ENCODE results near the gene THSD4.
"Not testable (repeated sequence)": the region's sequence is repeated elsewhere in the genome, so short reads cannot be mapped to it uniquely, and the experiment has no call there.

Gene THSD4

GRCh38 chr15:71197620-71198019 lies 82.3 kb downstream of the THSD4 start:
- no peak for DNase-seq

DNA sequence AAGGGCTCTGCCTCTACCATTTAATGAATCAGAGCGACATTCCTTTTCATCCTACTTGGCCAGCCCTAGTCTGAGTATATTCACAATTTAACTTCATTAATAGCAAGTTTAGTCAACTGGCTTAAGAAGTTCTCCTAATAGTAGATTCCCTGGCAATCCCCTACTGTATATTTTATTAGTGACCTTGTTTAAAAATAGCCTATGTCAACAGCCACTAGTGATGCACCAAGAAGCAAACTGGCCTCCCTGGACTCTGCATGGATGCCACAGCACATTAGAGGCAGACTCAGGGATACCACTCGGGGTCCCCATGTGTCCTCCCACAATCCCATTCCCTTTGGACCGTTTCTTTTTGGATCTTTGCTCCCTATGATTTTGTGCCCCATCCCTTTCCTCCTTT lies 83.6 kb downstream of the THSD4 start:
- no peak for DNase-seq

DNA sequence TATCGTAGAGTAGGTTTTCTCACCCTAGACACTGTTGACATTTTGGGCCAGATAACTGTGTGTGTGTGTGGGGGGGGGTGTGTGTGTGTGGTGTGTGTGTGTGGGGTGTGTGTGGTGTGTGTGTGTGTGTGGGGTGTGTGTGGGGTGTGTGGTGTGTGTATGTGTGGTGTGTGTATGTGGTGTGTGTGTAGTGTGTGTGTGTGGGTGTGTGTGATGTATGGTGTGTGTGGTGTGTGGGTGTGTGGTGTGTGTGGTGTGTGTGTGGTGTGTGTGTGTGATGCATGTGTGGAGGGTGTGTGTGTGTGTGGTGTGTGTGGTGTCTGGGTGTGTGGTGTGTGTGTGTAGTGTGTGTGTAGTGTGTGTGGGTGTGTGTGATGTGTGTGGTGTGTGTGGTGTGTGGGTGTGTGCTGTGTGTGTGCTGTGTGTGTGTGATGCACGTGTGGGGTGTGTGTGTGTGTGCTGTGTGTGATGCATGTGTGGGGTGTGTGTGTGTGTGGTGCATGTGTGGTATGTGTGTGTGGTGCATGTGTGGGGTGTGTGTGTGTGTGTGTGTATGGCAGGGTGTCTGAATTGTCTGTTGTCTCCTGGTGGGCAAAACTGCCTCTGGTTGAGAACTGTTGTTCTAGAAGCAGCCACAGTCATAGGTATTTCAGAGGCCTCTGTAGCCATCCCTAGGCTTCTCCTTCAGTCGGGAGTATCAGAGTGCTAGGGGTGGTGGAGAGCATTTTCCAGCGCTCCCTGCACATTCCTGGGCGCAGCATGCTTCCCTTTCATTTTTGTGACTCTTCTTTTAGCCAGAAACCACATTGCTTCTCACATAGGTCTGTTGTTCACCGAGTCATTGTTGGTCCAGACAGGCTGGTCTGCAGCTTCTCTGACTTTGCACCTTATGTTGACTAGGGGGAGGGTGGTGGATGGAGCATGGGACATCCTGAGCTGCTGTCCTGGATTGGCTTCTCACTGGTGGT lies 84.4 kb downstream of the THSD4 start:
- DNase-seq = no peak

DNA sequence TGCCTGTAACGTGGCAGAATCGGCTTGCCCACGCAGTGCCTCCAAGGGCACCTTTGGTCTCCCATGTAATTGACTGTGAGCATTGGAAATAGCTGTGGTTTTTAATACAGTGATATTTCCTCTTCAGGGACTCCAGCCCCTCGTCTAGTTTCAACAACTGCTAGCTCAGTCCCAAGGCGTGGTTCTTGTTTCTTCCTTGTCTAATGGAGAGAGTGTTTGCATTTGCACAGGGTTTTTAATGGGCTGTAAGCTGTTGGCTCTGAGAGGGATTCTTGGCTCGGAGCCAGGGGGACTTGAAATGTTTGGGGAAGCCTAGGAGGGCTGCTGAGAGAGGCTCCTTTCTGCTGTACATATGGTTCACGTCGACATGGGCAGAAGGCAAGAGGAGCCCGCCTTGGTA lies 86.2 kb downstream of the THSD4 start:
- peak; percentile 53 to 67 for DNase-seq

- DNase-seq = peak; percentile 18 to 21
Observed at GRCh38 chr15:71202712-71203111, 87.4 kb downstream of the THSD4 start.

- DNase-seq = no peak
Observed at GRCh38 chr15:71203586-71204474, 88.6 kb downstream of the THSD4 start.

DNA sequence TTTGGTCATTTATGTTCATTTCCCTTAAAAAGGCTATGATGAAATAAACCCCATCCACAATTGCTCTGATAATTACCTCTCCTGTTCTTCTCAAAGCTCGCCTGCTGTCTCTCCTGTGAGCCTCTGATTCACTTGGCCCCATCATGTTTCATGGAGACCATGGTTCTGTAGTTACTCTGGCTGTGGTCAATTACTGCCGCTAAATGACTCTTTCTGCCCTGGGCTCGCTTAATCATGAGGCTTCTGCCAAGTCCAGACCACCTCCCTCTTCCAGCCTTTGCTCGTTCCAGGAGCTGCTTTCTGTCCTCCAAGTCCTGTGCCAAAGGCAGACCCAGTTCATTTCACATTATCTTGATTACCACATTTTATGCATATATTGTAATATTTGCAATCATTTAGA lies 91.9 kb downstream of the THSD4 start:
- DNase-seq = no peak

GRCh38 chr15:71212146-71212545 lies 96.9 kb downstream of the THSD4 start:
- DNase-seq = no peak

DNA sequence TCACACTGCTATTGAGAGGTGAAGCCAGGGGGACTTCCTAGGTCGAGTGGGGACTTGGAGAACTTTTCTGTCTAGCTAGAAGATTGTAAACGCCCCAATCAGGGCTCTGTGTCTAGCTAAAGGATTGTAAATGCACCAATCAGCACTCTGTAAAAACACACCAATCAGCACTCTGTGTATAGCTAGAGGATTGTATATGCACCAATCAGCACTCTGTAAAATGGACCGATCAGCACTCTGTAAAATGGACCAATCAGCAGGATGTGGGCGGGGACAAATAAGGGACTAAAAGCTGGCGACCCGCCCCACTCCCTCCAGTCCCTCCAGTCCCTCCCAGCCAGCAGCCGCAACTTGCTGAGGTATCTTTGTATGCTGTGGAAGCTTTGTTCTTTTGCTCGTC lies 98.7 kb downstream of the THSD4 start:
- not testable (repeated sequence) for DNase-seq

- DNase-seq = no peak
Observed at GRCh38 chr15:71215126-71215894, 100.0 kb downstream of the THSD4 start.

DNA sequence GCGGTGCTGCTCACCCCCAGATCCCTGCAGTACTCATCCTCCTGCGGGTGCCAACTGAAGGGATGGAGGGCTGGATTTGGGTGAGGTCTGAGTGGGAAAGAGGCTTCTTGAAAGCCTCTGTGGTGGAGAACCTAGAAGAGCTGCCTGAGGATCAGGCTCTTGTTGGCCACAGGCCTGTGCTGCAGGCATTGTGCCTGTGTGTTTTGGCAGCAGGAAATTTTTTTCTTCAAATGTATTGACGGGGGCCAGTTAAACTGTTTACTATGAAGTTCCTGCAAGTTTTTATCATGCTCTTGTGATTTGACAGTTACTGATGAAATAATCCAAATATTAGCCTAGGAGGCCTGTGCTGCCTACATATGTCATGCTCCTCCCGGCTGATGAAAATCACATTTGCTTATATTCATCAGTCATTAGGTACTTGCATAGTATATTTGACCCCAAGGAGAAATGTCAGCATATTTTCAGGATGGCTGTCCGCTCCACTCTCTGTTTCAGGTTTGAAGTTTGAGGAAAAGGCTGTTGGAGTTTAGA lies 103.1 kb downstream of the THSD4 start:
- DNase-seq = no peak

GRCh38 chr15:71219101-71219500 lies 103.8 kb downstream of the THSD4 start:
- no peak for DNase-seq

- DNase-seq = no peak
Observed at GRCh38 chr15:71219645-71220044, 104.4 kb downstream of the THSD4 start.

DNA sequence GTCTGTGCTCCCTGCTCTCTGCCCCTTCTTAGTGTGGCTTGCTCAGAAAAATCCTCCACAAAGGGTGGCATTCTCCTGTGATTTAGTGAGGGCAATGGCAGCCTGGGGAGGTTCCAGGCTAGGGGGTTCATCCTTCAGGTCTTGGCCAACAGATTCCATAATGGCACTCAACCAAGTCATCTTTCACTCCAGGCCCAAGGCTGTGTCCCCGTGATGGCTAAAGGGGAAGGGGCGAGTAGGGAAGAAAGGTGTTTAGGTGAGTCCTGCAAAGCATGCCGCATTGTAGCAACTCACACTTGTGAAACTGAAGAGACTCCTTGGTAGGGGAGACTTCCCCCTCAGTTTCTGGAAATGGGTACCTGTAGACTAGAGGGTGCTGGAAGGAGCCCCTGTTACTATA lies 105.6 kb downstream of the THSD4 start:
- DNase-seq = no peak

GRCh38 chr15:71221417-71221816 lies 106.1 kb downstream of the THSD4 start:
- no peak for DNase-seq

DNA sequence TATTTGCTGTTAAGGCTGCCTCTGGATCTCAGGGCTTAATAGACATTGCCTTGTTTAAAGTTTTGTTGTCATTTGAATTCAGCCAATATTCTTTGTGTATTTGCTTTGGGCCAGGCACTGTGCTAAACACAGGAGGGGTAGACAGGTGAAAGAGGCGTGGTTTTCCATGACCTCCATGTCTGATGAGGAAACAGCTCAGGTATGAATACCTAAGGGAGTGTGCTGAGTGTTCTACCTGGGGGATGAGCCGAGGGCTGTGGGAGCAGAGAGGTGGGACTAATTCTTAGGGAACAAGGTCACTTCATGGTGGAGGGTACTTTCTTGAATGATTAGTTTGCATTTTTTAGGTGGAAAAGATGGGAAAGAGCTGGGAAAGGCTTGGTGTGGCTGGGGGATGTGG lies 108.2 kb downstream of the THSD4 start:
- DNase-seq = no peak

DNA sequence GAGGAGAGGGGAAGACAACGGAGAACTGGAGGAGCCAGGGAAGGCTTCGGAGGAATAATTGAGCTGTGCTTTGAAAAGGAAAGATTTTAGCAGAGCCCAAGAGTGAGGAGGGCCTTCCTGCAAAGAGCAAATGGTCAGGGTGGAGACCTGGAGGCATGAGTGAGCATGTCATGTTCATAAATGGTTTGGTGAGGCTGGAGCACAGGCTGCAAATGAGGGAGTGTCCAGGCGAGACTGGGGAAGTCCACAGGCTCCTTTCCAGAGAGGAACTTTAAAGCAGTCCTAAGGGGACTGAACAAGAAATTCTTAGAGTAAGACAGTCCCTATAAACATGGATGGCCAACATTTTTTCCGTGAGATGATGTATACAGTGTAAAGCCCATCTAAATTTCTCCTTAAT lies 108.8 kb downstream of the THSD4 start:
- DNase-seq = no peak

GRCh38 chr15:71225851-71226250 lies 110.6 kb downstream of the THSD4 start:
- no peak for DNase-seq

GRCh38 chr15:71226536-71227455 lies 111.5 kb downstream of the THSD4 start:
- no peak for DNase-seq

- no peak for DNase-seq
Observed at GRCh38 chr15:71228403-71228802, 113.1 kb downstream of the THSD4 start.

DNA sequence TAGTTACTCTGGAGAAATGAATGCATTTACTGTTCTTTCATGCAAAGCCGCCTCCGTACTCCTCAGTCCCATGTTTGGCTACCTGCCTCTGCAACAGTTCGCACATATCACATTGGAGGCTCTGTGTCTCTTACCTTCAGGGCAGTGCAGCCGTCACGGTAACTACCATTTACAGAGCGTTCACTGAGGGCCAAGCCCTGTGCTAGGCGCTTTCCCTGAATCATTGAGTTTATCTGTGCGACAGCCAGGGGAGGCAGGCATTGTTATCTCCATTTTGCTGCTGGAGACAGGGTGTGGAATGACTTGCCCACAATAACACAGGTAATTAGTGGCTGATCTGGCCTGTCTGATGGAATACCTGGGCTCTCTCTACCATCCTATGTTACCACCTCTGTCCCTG lies 115.0 kb downstream of the THSD4 start:
- no peak for DNase-seq

GRCh38 chr15:71231758-71232157 lies 116.5 kb downstream of the THSD4 start:
- no peak for DNase-seq

Data from SHP77 (cell line).